SK-N-MC (cell line): Measurements from ENCODE around the gene NEMF.

ENCODE experiments used
- EZH2 ChIP-seq: fragments of 200-600 bp; sonication (generic); IDR thresholded peaks from one replicate; pipeline ENCODE4 v1.6.1; 2017; ENCODE audit warnings: antibody characterized with exemption
- FOXP2 ChIP-seq: optimal IDR thresholded peaks from 2 replicates; pipeline ENCODE3; 2011; ENCODE audit warnings: mild to moderate bottlenecking, moderate library complexity; ENCODE audit not compliant: insufficient read depth; ENCODE audit errors: extremely low read length, control extremely low read depth
- POLR2AphosphoS5 ChIP-seq: IDR thresholded peaks from 2 replicates; pipeline ENCODE4 v1.6.1; 2012; ENCODE audit warnings: mild to moderate bottlenecking, low read depth, low read length, borderline replicate concordance

DNA sequence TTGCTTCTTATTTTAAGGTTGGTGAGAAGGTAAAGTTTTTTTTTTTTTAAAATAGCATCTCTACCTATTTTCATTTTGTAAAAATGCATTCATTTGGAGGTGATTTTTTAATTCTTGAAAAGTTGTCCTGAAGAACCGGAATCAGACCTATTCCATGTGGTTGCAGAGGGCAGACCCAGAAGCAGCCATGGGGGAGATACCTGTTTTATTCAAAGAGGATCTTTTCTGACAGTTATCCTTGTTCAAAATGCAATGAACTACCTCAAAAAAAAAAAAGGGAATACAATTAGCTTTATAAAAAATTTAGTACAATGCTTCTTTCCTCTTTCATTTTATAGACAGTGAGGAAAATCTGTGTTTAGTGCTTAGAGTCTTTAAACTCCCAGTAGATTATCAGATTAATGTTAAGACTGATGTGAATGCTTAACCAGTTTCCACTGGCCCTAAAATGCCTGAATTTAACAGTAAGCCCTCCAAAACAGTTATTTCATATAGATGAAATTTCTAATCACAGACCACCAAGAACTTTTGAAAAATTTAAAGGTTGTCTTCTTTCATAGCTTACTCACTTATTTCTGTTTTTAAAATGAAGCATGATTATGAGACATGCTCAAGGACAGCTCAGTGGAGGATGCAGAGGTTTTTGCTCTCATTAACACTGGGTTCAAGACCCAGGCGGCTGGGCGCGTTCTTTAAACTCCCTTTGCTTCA, 8.6 kb upstream of the NEMF start:
- TF ChIP-seq POLR2AphosphoS5 = no peak
- TF ChIP-seq EZH2 = no peak
- TF ChIP-seq FOXP2 = no peak
